ENCODE measurements around the gene CCDC196. TPM values are rescaled to one million over a fixed set of nuclear protein-coding genes. Genes with fewer than 3 reads are reported as not detected.

Gene CCDC196
- total RNA-seq, 6 donors from 2014 or later, result not detected

DNA sequence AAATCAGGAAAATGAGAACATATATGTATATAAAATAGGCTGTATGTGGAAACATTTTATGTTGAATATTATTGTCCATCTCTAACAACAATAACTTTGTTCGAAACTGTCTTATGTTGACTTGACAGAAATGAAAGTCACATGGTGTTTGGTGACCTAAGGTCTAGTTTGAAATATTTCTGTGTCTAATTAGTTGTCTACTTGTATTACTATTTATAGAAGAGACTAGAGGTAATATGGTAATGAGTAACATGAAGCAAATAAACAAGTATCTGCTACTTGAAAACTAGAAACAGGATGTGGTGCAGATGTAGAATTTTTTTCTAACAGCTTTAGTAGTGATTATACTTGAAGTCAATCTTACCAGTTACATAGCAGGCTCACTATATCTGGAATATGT is 25.7 kb downstream of the CCDC196 start:
- Histone ChIP-seq H3K27ac (no peak overlapping the region), H3K27me3 (no peaks in the 10 kb centered on the region), H3K4me1 (peaks cover 8 to 26% (median 20%) of the 10 kb centered on the region in 4 donors), H3K9me3 (no peaks in the 10 kb centered on the region), H3K36me3 (no peaks in the 10 kb centered on the region), H3K4me3 (no peak overlapping the region)
- no peak for TF ChIP-seq EP300 (IDR thresholded peaks at IDR 0.05)
- TF ChIP-seq POLR2AphosphoS5 (IDR thresholded peaks at IDR 0.05), result no peak
- TF ChIP-seq POLR2A (IDR thresholded peaks at IDR 0.05), result no peak
- TF ChIP-seq, protein P1, sequence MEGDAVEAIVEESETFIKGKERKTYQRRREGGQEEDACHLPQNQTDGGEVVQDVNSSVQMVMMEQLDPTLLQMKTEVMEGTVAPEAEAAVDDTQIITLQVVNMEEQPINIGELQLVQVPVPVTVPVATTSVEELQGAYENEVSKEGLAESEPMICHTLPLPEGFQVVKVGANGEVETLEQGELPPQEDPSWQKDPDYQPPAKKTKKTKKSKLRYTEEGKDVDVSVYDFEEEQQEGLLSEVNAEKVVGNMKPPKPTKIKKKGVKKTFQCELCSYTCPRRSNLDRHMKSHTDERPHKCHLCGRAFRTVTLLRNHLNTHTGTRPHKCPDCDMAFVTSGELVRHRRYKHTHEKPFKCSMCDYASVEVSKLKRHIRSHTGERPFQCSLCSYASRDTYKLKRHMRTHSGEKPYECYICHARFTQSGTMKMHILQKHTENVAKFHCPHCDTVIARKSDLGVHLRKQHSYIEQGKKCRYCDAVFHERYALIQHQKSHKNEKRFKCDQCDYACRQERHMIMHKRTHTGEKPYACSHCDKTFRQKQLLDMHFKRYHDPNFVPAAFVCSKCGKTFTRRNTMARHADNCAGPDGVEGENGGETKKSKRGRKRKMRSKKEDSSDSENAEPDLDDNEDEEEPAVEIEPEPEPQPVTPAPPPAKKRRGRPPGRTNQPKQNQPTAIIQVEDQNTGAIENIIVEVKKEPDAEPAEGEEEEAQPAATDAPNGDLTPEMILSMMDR (IDR thresholded peaks at IDR 0.05), result no peak
- ATAC-seq (ENCODE audit: low FRiP score in 2 of 2) (no peak), DNase-seq (no peak)
- 82 to 84% methylated on average over 1 of the region's 1 CpG for WGBS, 2 donors

DNA sequence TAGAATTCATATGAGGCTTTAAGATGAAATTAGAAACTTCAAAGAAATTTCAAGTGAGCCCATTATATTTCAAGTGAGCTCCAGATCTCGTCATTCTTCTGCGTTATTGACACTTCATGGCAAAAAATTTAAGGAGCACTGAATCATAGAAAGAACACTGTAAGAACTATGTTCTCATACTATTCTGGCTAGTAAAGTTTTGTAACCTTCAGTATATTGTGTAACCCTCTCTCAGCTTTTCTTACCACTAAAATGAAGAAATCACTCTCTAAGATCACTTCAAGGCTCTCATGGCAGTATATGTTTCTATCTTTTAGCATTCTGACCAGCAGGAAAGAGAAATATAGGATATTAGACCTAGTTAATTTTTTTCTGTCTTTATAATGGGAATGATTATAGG is 28.0 kb downstream of the CCDC196 start:
- Histone ChIP-seq H3K36me3 (no peaks in the 10 kb centered on the region), H3K9me3 (no peaks in the 10 kb centered on the region), H3K4me1 (peaks cover 6 to 19% (median 17%) of the 10 kb centered on the region in 4 donors), H3K4me3 (no peak overlapping the region), H3K27me3 (no peaks in the 10 kb centered on the region), H3K27ac (no peak overlapping the region)
- ATAC-seq (ENCODE audit: low FRiP score in 2 of 2) (peak; percentile 40 to 62), DNase-seq (no peak)
- peak in 1 of 4 donors; percentile 36 for TF ChIP-seq EP300 (IDR thresholded peaks at IDR 0.05)
- TF ChIP-seq POLR2A (IDR thresholded peaks at IDR 0.05), result no peak
- TF ChIP-seq, protein P1 (IDR thresholded peaks at IDR 0.05), result no peak
- no peak for TF ChIP-seq POLR2AphosphoS5 (IDR thresholded peaks at IDR 0.05)
- 45 to 56% methylated on average over 2 of the region's 2 CpGs for WGBS, 2 donors

DNA sequence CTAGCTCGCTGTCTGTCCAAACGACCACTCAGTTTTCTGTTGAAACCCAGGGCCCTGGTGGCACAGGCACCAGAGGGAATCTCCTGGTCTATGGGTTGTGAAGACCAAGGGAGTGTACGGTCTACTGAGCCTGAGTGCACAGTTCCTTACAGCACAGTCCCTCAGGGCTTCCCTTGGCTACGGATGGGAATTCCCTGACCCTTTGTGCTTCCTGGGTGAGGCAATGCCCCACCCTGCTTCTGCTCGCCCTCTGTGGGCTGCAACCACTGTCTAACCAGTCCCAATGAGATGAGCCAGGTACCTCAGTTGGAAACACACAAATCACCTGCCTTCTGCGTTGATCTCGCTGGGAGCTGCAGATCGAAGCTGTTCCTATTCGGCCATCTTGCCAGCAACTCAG is 44.4 kb downstream of the CCDC196 start:
- DNase-seq, result no peak
- Histone ChIP-seq H3K36me3 (no peaks in the 10 kb centered on the region), H3K27ac (no peak overlapping the region), H3K9me3 (no peaks in the 10 kb centered on the region), H3K4me1 (no peaks in the 10 kb centered on the region), H3K27me3 (no peaks in the 10 kb centered on the region), H3K4me3 (no peak overlapping the region)
- no peak for ATAC-seq (ENCODE audit: low FRiP score in 2 of 2)
- TF ChIP-seq EP300 (IDR thresholded peaks at IDR 0.05) (no peak), POLR2AphosphoS5 (IDR thresholded peaks at IDR 0.05) (no peak), POLR2A (IDR thresholded peaks at IDR 0.05) (no peak)
- TF ChIP-seq, protein P1 (IDR thresholded peaks at IDR 0.05), result no peak
- 91 to 94% methylated on average over 9 of the region's 9 CpGs for WGBS, 2 donors

DNA sequence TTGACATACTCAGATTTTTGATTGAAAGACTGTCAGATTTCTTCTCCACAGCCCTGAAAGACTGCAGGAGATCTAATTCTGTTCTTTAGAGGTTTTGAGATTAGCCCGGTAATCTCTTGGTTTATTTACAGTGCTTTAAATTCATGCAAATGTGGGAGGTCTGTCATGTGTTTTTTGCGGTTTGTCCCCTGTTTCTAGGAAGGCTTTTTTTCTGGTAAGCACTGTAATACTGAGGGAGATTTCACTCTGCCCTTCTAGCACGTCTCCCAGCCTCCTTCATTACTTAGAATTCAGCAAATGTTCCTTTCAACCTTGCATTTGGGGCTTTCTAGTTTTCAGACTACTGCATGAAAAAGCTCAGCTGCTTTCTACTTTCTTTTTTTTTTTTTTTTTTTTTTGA is 52.9 kb downstream of the CCDC196 start:
- Histone ChIP-seq H3K9me3 (no peaks in the 10 kb centered on the region), H3K27me3 (no peaks in the 10 kb centered on the region), H3K36me3 (no peaks in the 10 kb centered on the region), H3K27ac (no peak overlapping the region), H3K4me3 (no peak overlapping the region), H3K4me1 (peaks cover 0 to 9% (median 0%) of the 10 kb centered on the region in 4 donors)
- no peak for ATAC-seq (ENCODE audit: low FRiP score in 2 of 2)
- DNase-seq, result no peak
- TF ChIP-seq, protein P1 (IDR thresholded peaks at IDR 0.05), result no peak
- TF ChIP-seq POLR2A (IDR thresholded peaks at IDR 0.05), result no peak
- TF ChIP-seq POLR2AphosphoS5 (IDR thresholded peaks at IDR 0.05), result no peak
- no peak for TF ChIP-seq EP300 (IDR thresholded peaks at IDR 0.05)
- WGBS, 2 donors, result 81 to 89% methylated on average over 3 of the region's 3 CpGs

DNA sequence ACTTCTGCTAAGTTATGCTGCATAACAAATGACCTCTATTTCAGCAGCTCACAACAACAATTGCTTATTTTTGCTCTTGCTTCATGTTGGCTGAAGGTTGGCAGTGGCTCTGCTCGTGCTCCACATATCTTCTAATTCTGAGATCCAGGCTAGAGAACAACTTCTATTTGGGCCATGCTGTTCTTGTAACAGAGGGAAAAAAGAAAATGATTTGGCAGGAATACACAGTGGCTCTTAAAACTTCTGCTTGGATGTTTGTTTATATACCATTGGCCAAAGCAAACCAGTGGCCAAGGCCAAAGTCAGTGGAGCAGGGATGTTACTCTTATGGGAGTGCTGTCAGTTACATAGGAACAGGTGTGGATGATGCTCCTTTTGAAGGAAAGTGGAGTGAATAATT is 53.9 kb downstream of the CCDC196 start:
- no peak overlapping the region for H3K27ac ChIP-seq
- H3K27me3 ChIP-seq, result no peaks in the 10 kb centered on the region
- peaks cover 0 to 11% (median 0%) of the 10 kb centered on the region in 4 donors for H3K4me1 ChIP-seq
- no peaks in the 10 kb centered on the region for H3K36me3 ChIP-seq
- TF ChIP-seq, protein P1 (IDR thresholded peaks at IDR 0.05), result no peak
- TF ChIP-seq POLR2A (IDR thresholded peaks at IDR 0.05) (no peak), POLR2AphosphoS5 (IDR thresholded peaks at IDR 0.05) (no peak), EP300 (IDR thresholded peaks at IDR 0.05) (no peak)
- DNase-seq (no peak), ATAC-seq (ENCODE audit: low FRiP score in 2 of 2) (no peak)
- WGBS, 2 donors, result 80 to 82% methylated on average over 1 of the region's 1 CpG
- no peaks in the 10 kb centered on the region for H3K9me3 ChIP-seq
- no peak overlapping the region for H3K4me3 ChIP-seq

Data from upper lobe of left lung (tissue), 6 donors.